H9 (cell line): ENCODE data around the gene ACSS2. TPM values are rescaled to one million over a fixed set of nuclear protein-coding genes. Genes with fewer than 3 reads are reported as not detected.

Experiments
- DNase-seq: peaks from one replicate; pipeline ENCODE4 v3.0.0-alpha.2; 2017
- H2AFZ ChIP-seq: one replicate; pipeline ENCODE4 v1.6.1; 2013; ENCODE audit warnings: mild to moderate bottlenecking, low read length, control low read depth, moderate library complexity
- H2AK5ac ChIP-seq: 2 replicates; pipeline ENCODE4 v1.6.1; 2013; ENCODE audit warnings: low read length, control low read depth, mixed read lengths; ENCODE audit not compliant: insufficient read length
- H2BK120ac ChIP-seq: one replicate; pipeline ENCODE4 v1.6.1; 2013; ENCODE audit warnings: low read depth, mild to moderate bottlenecking, low read length, control low read depth, inconsistent platforms; ENCODE audit not compliant: poor library complexity, severe bottlenecking
- H2BK12ac ChIP-seq: 2 replicates; pipeline ENCODE4 v1.6.1; 2013; ENCODE audit warnings: low read length, control low read depth, mixed read lengths, low read depth; ENCODE audit not compliant: insufficient read length
- H2BK15ac ChIP-seq: 2 replicates; pipeline ENCODE4 v1.6.1; 2013; ENCODE audit warnings: low read depth, low read length, control low read depth
- H2BK20ac ChIP-seq: one replicate; pipeline ENCODE4 v1.6.1; 2013; ENCODE audit warnings: low read depth, mild to moderate bottlenecking, low read length, control low read depth, inconsistent platforms; ENCODE audit not compliant: poor library complexity, severe bottlenecking
- H2BK5ac ChIP-seq: 2 replicates; pipeline ENCODE4 v1.6.1; 2013; ENCODE audit warnings: low read length, control low read depth, mixed read lengths; ENCODE audit not compliant: insufficient read length
- H3K14ac ChIP-seq: 2 replicates; pipeline ENCODE4 v1.6.1; 2013; ENCODE audit warnings: low read length, control low read depth; ENCODE audit not compliant: insufficient read depth
- H3K18ac ChIP-seq: 2 replicates; pipeline ENCODE4 v1.6.1; 2013; ENCODE audit warnings: low read depth, mild to moderate bottlenecking, mixed read lengths, low read length, control low read depth; ENCODE audit not compliant: insufficient read length
- H3K23ac ChIP-seq: 2 replicates; pipeline ENCODE4 v1.6.1; 2013; ENCODE audit warnings: low read length, control low read depth, mixed read lengths, low read depth; ENCODE audit not compliant: insufficient read length
- H3K23me2 ChIP-seq: 2 replicates; pipeline ENCODE4 v1.6.1; 2013; ENCODE audit warnings: low read depth, mild to moderate bottlenecking, mixed read lengths, low read length, control low read depth; ENCODE audit not compliant: insufficient read length, poor library complexity, severe bottlenecking
- H3K27ac ChIP-seq: 2 replicates; pipeline ENCODE4 v1.5.1; 2013; ENCODE audit warnings: low read length, control low read depth, mixed read lengths, low read depth; ENCODE audit not compliant: insufficient read length
- H3K27me3 ChIP-seq: 2 replicates; pipeline ENCODE4 v1.6.1; 2013; ENCODE audit warnings: low read length, control low read depth, inconsistent platforms; ENCODE audit not compliant: insufficient read depth
- H3K4ac ChIP-seq: 2 replicates; pipeline ENCODE4 v1.6.1; 2013; ENCODE audit warnings: low read depth, mild to moderate bottlenecking, control low read depth, inconsistent platforms, low read length, moderate library complexity
- H3K4me1 ChIP-seq: 2 replicates; pipeline ENCODE4 v1.6.1; 2013; ENCODE audit warnings: low read length, control low read depth, inconsistent platforms; ENCODE audit not compliant: insufficient read depth
- H3K4me2 ChIP-seq: 2 replicates; pipeline ENCODE4 v1.6.1; 2013; ENCODE audit warnings: low read length, control low read depth, mixed read lengths; ENCODE audit not compliant: insufficient read length, insufficient read depth
- H3K56ac ChIP-seq: 2 replicates; pipeline ENCODE4 v1.6.1; 2013; ENCODE audit warnings: low read depth, mild to moderate bottlenecking, mixed read lengths, low read length, control low read depth; ENCODE audit not compliant: insufficient read length
- H3K79me1 ChIP-seq: 2 replicates; pipeline ENCODE4 v1.6.1; 2013; ENCODE audit warnings: low read depth, mild to moderate bottlenecking, moderate library complexity, low read length, control low read depth, inconsistent platforms; ENCODE audit not compliant: insufficient read depth, poor library complexity, severe bottlenecking
- H3K79me2 ChIP-seq: 2 replicates; pipeline ENCODE4 v1.6.1; 2013; ENCODE audit warnings: low read length, control low read depth, inconsistent platforms; ENCODE audit not compliant: insufficient read depth
- H3K9ac ChIP-seq: 2 replicates; pipeline ENCODE4 v1.6.1; 2013; ENCODE audit warnings: low read length, control low read depth, mixed read lengths; ENCODE audit not compliant: insufficient read length; ENCODE audit errors: extremely low read depth
- H3K9me3 ChIP-seq: one replicate; pipeline ENCODE4 v1.6.1; 2013; ENCODE audit warnings: low read depth, low read length, inconsistent platforms; ENCODE audit not compliant: control insufficient read depth
- H3T11ph ChIP-seq: one replicate; pipeline ENCODE4 v1.6.1; 2013; ENCODE audit warnings: mild to moderate bottlenecking, low read length, control low read depth, inconsistent platforms
- H4K20me1 ChIP-seq: one replicate; pipeline ENCODE4 v1.6.1; 2013; ENCODE audit not compliant: control insufficient read depth, insufficient read length, insufficient read depth
- H4K5ac ChIP-seq: 2 replicates; pipeline ENCODE4 v1.6.1; 2013; ENCODE audit warnings: low read depth, mild to moderate bottlenecking, mixed read lengths, low read length, control low read depth; ENCODE audit not compliant: insufficient read length
- H4K8ac ChIP-seq: replicated peaks from 2 replicates; pipeline ENCODE4 v1.6.1; 2013; ENCODE audit warnings: low read length, control low read depth, mixed read lengths, low read depth; ENCODE audit not compliant: insufficient read length
- H4K91ac ChIP-seq: 2 replicates; pipeline ENCODE4 v1.6.1; 2013; ENCODE audit warnings: low read depth, mild to moderate bottlenecking, moderate library complexity, mixed read lengths, low read length, control low read depth; ENCODE audit not compliant: insufficient read length
- H3K27ac Mint-ChIP-seq, 3 experiments: 2 replicates in 2 of 3; 3 replicates in 1 of 3; pipeline ENCODE4 v1.8.0; 2020 to 2021; ENCODE audit warnings: mixed read lengths in 3 of 3, mild to moderate bottlenecking in 1 of 3, moderate library complexity in 1 of 3
- H3K27me3 Mint-ChIP-seq: 2 replicates; pipeline ENCODE4 v1.8.0; 2021; ENCODE audit warnings: low read depth, mild to moderate bottlenecking, moderate library complexity, mixed read lengths
- H3K36me3 Mint-ChIP-seq, 3 experiments: 2 replicates in 2 of 3; 3 replicates in 1 of 3; pipeline ENCODE4 v1.8.0; 2020 to 2021; ENCODE audit warnings: low read depth in 3 of 3, mixed read lengths in 3 of 3; ENCODE audit not compliant: insufficient read depth in 1 of 3
- H3K4me1 Mint-ChIP-seq, 2 experiments: 2 replicates each; pipeline ENCODE4 v1.8.0; 2020; ENCODE audit warnings: mixed read lengths in 2 of 2
- H3K4me3 Mint-ChIP-seq, 2 experiments: 2 replicates in 1 of 2; 3 replicates in 1 of 2; pipeline ENCODE4 v1.8.0; 2020 to 2021; ENCODE audit warnings: mild to moderate bottlenecking in 2 of 2, mixed read lengths in 2 of 2, moderate library complexity in 1 of 2
- H3K9me3 Mint-ChIP-seq, 2 experiments: 2 replicates in 1 of 2; 3 replicates in 1 of 2; pipeline ENCODE4 v1.8.0; 2020; ENCODE audit warnings: mild to moderate bottlenecking in 2 of 2, mixed read lengths in 2 of 2, moderate library complexity in 1 of 2
- CTCF ChIP-seq: fragments of 200-600 bp; sonication (generic); conservative IDR thresholded peaks from 3 replicates; pipeline ENCODE4 v1.8.0; 2021; ENCODE audit warnings: antibody characterized with exemption, mild to moderate bottlenecking
- WGBS: extraction: QIAGEN DNeasy Blood & Tissue Kit; methylation state at CpG from one replicate; pipeline ENCODE4 v1.1.7; 2013; ENCODE audit warnings: missing lambda C conversion rate, low lambda C conversion rate, mixed read lengths; ENCODE audit not compliant: insufficient read length; ENCODE audit errors: extremely low coverage; 5-methylcytosine and 5-hydroxymethylcytosine counted together
- total RNA-seq: library from RNA; stranded (reverse); gene quantifications from 2 replicates; pipeline ENCODE4 v1.2.1, GENCODE V29; 2021

ACSS2 gene
- total RNA-seq, 1 experiment from 2014 or later: 15.4 TPM

DNA sequence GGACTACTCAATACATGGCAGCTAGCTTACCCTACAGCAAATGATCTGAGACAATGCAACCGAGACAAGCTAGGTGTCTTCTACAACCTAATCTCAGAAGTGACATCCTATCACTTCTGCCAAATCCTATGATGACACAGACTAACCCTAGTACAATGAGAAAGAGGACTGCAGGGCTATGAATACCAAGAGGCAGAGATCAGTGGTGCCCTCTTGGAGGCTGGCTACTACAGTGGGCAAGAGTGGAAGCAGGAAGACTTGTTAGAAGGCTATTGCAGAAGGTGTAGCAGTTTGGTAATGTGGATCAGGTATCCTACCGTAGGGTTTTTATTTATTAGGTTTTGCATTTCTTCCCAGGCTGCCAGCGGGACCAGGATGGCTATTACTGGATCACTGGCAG lies 48.9 kb downstream of the ACSS2 start:
- H3K27me3 ChIP-seq: no peaks in the 10 kb centered on the region
- no peaks in the 10 kb centered on the region for H3K23me2 ChIP-seq
- H3K9ac ChIP-seq: no peak overlapping the region
- no peaks in the 10 kb centered on the region for H3K27me3 Mint-ChIP-seq
- H3K36me3 Mint-ChIP-seq: peaks cover 11 to 45% (median 23%) of the 10 kb centered on the region in 3 experiments; a peak in 6 of 7 replicates
- WGBS: no CpG with 5 or more reads among the region's 3 CpGs
- no peak overlapping the region for H4K8ac ChIP-seq
- no peak overlapping the region for H2BK20ac ChIP-seq
- H3K4ac ChIP-seq: no peak overlapping the region
- H3K4me1 ChIP-seq: no peaks in the 10 kb centered on the region
- H3K18ac ChIP-seq: no peak overlapping the region
- no peak overlapping the region for H2BK5ac ChIP-seq
- H2AK5ac ChIP-seq: no peak overlapping the region
- no peaks in the 10 kb centered on the region for H3K79me2 ChIP-seq
- no peaks in the 10 kb centered on the region for H3K79me1 ChIP-seq
- no peaks in the 10 kb centered on the region for H3K4me1 Mint-ChIP-seq
- no peak for DNase-seq
- H2BK120ac ChIP-seq: no peak overlapping the region
- H2BK15ac ChIP-seq: no peak overlapping the region
- no peaks in the 10 kb centered on the region for H4K20me1 ChIP-seq
- H3K4me2 ChIP-seq: no peak overlapping the region
- H3T11ph ChIP-seq: no peak overlapping the region
- H3K9me3 ChIP-seq: no peaks in the 10 kb centered on the region
- no peak for TF ChIP-seq CTCF
- no peak overlapping the region for H3K23ac ChIP-seq
- no peaks in the 10 kb centered on the region for H3K9me3 Mint-ChIP-seq
- no peak overlapping the region for H3K27ac ChIP-seq
- H4K91ac ChIP-seq: no peak overlapping the region
- 0 out of 7 replicates have a peak overlapping the region, but pooled peaks of 1 of the 3 experiments have one; percentile 9 for H3K27ac Mint-ChIP-seq
- no peak overlapping the region for H4K5ac ChIP-seq
- no peak overlapping the region for H3K14ac ChIP-seq
- H3K56ac ChIP-seq: no peak overlapping the region
- no peak overlapping the region for H2AFZ ChIP-seq
- no peak overlapping the region for H3K4me3 Mint-ChIP-seq
- H2BK12ac ChIP-seq: no peak overlapping the region
